ENCODE data around the gene EVI5.

- no peak for TF ChIP-seq CTCF (IDR thresholded peaks at IDR 0.05)
- no peak for TF ChIP-seq POLR2A (IDR thresholded peaks at IDR 0.05)
- no peak for TF ChIP-seq POLR2AphosphoS5 (IDR thresholded peaks at IDR 0.05)
Measured at GRCh38 chr1:92503043-92503925, 281.6 kb downstream of the EVI5 start.

Measured in breast epithelium (tissue), 3 donors.